Ovary (tissue), 9 donors: Measurements from ENCODE around the gene CTDSPL. TPM values are rescaled to one million over a fixed set of nuclear protein-coding genes. Genes with fewer than 3 reads are reported as not detected.

Source experiments
- DNase-seq, 5 donors: peaks; one replicate each; pipeline ENCODE4 v3.0.0-alpha.2; 2019 to 2020
- H3K27ac ChIP-seq, 2 donors: fragments of 200-600 bp; one replicate each; pipeline versions ENCODE4 v1.5.1 to v1.8.0; 2019 to 2022
- H3K27me3 ChIP-seq: fragments of 200-600 bp; one replicate; pipeline ENCODE4 v1.8.0; 2022
- H3K36me3 ChIP-seq: fragments of 200-600 bp; sonication (generic); one replicate; pipeline ENCODE4 v1.5.1; 2019
- H3K4me1 ChIP-seq: one replicate; pipeline ENCODE4 v1.8.1; 2013; ENCODE audit warnings: mild to moderate bottlenecking, moderate library complexity; ENCODE audit not compliant: insufficient read depth
- H3K4me3 ChIP-seq: fragments of 200-600 bp; sonication (generic); one replicate; pipeline ENCODE4 v1.5.1; 2017
- H3K9me3 ChIP-seq, 2 donors: fragments of 200-600 bp in 1 of 2; sonication (generic) in 1 of 2; one replicate each; pipeline versions ENCODE4 v1.5.1 to v1.8.1; 2013 to 2019; ENCODE audit warnings: mild to moderate bottlenecking in 1 of 2, moderate library complexity in 1 of 2
- EP300 ChIP-seq: sonication (generic); formaldehyde crosslinking; IDR thresholded peaks from one replicate; pipeline ENCODE4 v1.6.1; 2017; ENCODE audit warnings: antibody characterized with exemption
- POLR2A ChIP-seq: fragments of 450-650 bp; IDR thresholded peaks from one replicate; pipeline ENCODE4 v1.6.1; 2017; ENCODE audit warnings: antibody characterized with exemption, mild to moderate bottlenecking, moderate library complexity
- WGBS, 3 donors: extraction: QIAGEN DNeasy Blood & Tissue Kit in 1 of 3; methylation state at CpG; one replicate each; pipeline versions ENCODE4 v1.1.5 to v1.1.7; 2013 to 2017; 5-methylcytosine and 5-hydroxymethylcytosine counted together
- intact Hi-C, 4 donors: fragments of 100-400 bp; cut with DNase I; formaldehyde crosslinking; loops; one replicate each; pipeline versions ENCODE4 v1.11.0 to v1.15.1; 2022 to 2023
- polyA plus RNA-seq, 2 donors: library from polyadenylated mRNA; stranded (reverse); fragments of 200-250 nt in 1 of 2; fragments of 350-450 nt in 1 of 2; fragmentation: Illumina TruSeq in 1 of 2; extraction: RNeasy Lipid Tissue Mini Kit (QIAGEN cat#74804) in 1 of 2; gene quantifications; one replicate each; pipeline ENCODE4 v1.2.3, GENCODE V29; 2013 to 2014
- total RNA-seq, 7 donors: library from RNA; depleted of rRNA in 2 of 7; stranded (reverse); fragments of >200 nt in 2 of 7; fragmentation: NEBNext Ultra II Directional in 3 of 7; extraction: Animal tissue kit (Norgen Biotek cat#: 25700) in 3 of 7; gene quantifications; one replicate each; pipeline versions ENCODE4 v1.1.0 to v1.2.4, GENCODE V29; 2016 to 2023
- TF ChIP-seq, protein P1 (sequence below), 3 donors: fragments of 450-650 bp in 2 of 3; fragments of 200-600 bp in 1 of 3; IDR thresholded peaks; one replicate each; pipeline versions ENCODE4 v1.5.1 to v1.8.0; 2016 to 2022; ENCODE audit warnings: antibody characterized with exemption in 3 of 3, mild to moderate bottlenecking in 1 of 3
- donor health status: DM: no; HTN: no; CAD: no; lungs with moderate emphysema.
- donor health status: DM: no; HTN: no; CAD: no.
- donor health status: Bipolar disorder and iron deficiency.
- donor health status: DM: yes; HTN: yes; CAD: no.
- donor health status: DM: no; HTN: no; CAD: no.
- donor health status: DM: yes; HTN: yes; CAD: no.

CTDSPL gene
- total and polyA plus RNA-seq, 9 donors: 14.8 to 41.1 (median 34.2) TPM

DNA sequence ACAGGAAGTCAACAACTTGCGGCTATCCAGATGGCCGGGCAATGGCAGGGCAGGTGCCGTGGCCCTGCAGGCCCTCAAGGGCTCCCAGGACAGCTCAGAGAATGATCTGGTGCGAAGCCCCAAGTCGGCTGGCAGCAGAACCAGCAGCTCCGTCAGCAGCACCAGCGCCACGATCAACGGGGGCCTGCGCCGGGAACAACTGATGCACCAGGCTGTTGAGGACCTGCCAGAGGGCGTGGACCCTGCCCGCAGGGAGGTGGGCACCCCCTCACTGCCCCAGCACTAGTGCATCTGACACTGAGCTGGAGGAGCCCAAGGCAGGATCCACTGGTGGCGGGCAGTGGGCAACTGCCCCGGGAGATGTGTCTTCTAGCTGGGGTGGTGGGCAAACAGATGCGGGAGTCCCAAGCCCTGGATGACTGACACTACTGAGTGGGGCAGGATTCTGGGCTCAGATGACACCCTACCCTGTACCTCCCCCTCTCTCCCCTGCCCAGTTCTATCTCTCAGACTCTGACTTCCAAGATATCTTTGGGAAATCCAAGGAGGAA is 144.8 kb downstream of the CTDSPL start:
- no peaks in the 10 kb centered on the region for H3K36me3 ChIP-seq
- peak in 1 of 5 donors; percentile 45 for DNase-seq
- intact Hi-C loops: loop anchor here in 2 of 4 donors (10.0 kb wide), 2 partner anchors 128 to 152 kb away; partner anchors contain the start of genes ACAA1 (in 1 of the 2) and MYD88 (in 1 of the 2)
- no peaks in the 10 kb centered on the region for H3K9me3 ChIP-seq
- no peak overlapping the region for H3K4me3 ChIP-seq
- WGBS, 3 donors: 84 to 88% (median 86%) methylated on average over 11 to 16 of the region's 16 CpGs
- TF ChIP-seq POLR2A (no peak), EP300 (no peak)
- TF ChIP-seq, protein P1, sequence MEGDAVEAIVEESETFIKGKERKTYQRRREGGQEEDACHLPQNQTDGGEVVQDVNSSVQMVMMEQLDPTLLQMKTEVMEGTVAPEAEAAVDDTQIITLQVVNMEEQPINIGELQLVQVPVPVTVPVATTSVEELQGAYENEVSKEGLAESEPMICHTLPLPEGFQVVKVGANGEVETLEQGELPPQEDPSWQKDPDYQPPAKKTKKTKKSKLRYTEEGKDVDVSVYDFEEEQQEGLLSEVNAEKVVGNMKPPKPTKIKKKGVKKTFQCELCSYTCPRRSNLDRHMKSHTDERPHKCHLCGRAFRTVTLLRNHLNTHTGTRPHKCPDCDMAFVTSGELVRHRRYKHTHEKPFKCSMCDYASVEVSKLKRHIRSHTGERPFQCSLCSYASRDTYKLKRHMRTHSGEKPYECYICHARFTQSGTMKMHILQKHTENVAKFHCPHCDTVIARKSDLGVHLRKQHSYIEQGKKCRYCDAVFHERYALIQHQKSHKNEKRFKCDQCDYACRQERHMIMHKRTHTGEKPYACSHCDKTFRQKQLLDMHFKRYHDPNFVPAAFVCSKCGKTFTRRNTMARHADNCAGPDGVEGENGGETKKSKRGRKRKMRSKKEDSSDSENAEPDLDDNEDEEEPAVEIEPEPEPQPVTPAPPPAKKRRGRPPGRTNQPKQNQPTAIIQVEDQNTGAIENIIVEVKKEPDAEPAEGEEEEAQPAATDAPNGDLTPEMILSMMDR (IDR thresholded peaks at IDR 0.05): no peak
- H3K27ac ChIP-seq: no peak overlapping the region
- no peaks in the 10 kb centered on the region for H3K4me1 ChIP-seq
- H3K27me3 ChIP-seq: no peaks in the 10 kb centered on the region

DNA sequence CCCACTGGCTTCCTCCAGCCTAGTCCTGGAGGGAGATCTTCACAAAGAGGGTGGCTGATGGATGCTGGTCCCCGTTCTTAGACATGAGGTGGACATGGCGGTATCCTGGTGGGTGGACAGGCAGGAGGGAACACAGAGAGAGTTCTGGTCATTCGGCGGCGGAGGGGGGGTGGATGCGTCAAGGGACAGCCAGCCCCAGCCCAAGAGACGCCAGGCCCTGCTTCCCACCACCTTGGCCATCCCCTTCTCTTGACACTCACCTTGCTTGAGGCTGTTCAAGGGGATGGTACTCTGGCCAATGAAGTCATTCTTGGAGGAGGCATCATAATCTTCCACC is 146.0 kb downstream of the CTDSPL start:
- H3K27ac ChIP-seq: no peak overlapping the region
- intact Hi-C loops: loop anchor here in 2 of 4 donors (10.0 kb wide), 2 partner anchors 127 to 153 kb away; partner anchors contain the start of genes ACAA1 (in 1 of the 2) and MYD88 (in 1 of the 2)
- no peaks in the 10 kb centered on the region for H3K9me3 ChIP-seq
- H3K4me3 ChIP-seq: no peak overlapping the region
- no peak for TF ChIP-seq EP300
- no peak for TF ChIP-seq POLR2A
- TF ChIP-seq, protein P1 (IDR thresholded peaks at IDR 0.05): no peak
- no peaks in the 10 kb centered on the region for H3K27me3 ChIP-seq
- H3K4me1 ChIP-seq: no peaks in the 10 kb centered on the region
- WGBS, 3 donors: 89 to 91% (median 90%) methylated on average over 7 of the region's 7 CpGs
- no peaks in the 10 kb centered on the region for H3K36me3 ChIP-seq
- no peak for DNase-seq

DNA sequence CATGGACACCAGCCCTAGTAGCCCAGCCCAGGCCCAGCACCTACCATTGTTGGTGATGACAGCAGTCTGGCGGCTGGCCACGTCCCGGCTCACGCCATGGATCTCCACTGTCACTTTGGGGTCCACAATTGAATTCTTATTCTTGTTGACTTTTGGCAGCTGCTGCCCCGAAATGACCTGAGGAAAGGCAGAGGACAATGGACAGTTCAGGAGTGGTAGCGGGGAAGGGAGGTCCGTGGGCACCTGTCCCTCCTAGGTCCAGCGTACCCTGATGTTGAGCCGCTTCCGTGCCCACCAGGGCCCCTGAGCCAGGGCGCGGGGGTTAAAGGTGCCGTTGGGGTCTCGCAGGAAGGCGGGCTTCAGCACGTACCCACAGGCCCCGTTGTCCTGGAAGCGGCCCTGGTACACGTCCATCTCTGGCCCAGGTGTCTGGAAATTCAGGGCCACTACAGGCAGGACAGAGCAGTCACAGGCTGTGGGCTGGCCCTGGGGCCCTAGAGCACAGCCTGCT is 146.6 kb downstream of the CTDSPL start:
- no peak overlapping the region for H3K27ac ChIP-seq
- 91 to 97% (median 93%) methylated on average over 18 to 19 of the region's 19 CpGs for WGBS, 3 donors
- no peaks in the 10 kb centered on the region for H3K9me3 ChIP-seq
- H3K36me3 ChIP-seq: no peaks in the 10 kb centered on the region
- H3K4me3 ChIP-seq: no peak overlapping the region
- intact Hi-C loops: loop anchor here in 2 of 4 donors (10.0 kb wide), 2 partner anchors 127 to 153 kb away; partner anchors contain the start of genes ACAA1 (in 1 of the 2) and MYD88 (in 1 of the 2)
- TF ChIP-seq EP300 (no peak), POLR2A (no peak)
- TF ChIP-seq, protein P1 (IDR thresholded peaks at IDR 0.05): no peak
- no peaks in the 10 kb centered on the region for H3K4me1 ChIP-seq
- no peaks in the 10 kb centered on the region for H3K27me3 ChIP-seq
- DNase-seq: no peak

DNA sequence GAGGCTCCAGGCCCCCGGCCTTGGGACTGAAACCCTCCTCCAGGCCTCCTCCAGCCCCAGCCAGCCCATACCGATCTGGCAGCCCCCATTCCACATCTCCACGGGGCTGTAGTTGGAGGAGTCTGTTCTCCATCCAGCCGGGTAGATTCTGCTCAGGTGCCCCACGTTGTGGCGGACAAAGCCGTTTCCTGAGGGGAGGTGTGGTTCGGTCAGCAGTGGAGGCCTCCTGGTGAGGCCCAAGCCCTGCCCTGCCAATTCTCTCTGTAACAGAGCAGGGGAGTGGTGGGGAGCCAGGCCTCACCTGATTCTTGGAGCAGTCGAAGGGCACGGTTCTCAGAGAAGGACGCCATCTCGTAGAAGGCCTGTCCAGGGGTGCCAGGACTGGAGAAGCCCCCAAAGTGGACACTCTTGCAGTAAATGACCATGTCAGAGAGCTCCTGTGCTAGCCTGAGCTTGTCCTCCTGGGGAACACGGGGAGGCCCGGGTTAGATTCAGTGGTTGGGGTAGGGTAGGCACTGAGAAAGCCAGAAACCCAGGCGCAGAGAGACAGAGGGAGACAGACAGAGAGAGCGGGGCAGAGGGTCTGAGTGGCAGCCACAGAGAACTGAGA is 147.4 kb downstream of the CTDSPL start:
- 68 to 78% (median 74%) methylated on average over 16 of the region's 16 CpGs for WGBS, 3 donors
- no peak for DNase-seq

More for the DNA sequence above, 147.4 kb downstream of the CTDSPL start:
- intact Hi-C loops: loop anchor here in 2 of 4 donors (10.0 kb wide), 2 partner anchors 126 to 154 kb away; partner anchors contain the start of genes ACAA1 (in 1 of the 2) and MYD88 (in 1 of the 2)
- Histone ChIP-seq H3K9me3 (no peaks in the 10 kb centered on the region), H3K27ac (no peak overlapping the region), H3K4me1 (no peaks in the 10 kb centered on the region), H3K4me3 (no peak overlapping the region), H3K27me3 (no peaks in the 10 kb centered on the region), H3K36me3 (no peaks in the 10 kb centered on the region)
- no peak for TF ChIP-seq EP300
- TF ChIP-seq, protein P1 (IDR thresholded peaks at IDR 0.05): no peak
- TF ChIP-seq POLR2A: no peak
